GM12878 (cell line): ENCODE measurements around the gene TRAF5. TPM values are rescaled to one million over a fixed set of nuclear protein-coding genes. Genes with fewer than 3 reads are reported as not detected.

Experiments
- ATAC-seq: fragments of 200-7000 bp; cut with Tn5 transposase; 3 replicates; pipeline ENCODE4 v1.9.1; 2020; ENCODE audit warnings: mild to moderate bottlenecking, moderate library complexity
- BruUV-seq: library from RNA; stranded (reverse); fragments of 400-500 nt; replicated peaks from 2 replicates; lab custom pipeline; 2021; lab: Mats Ljungman, UMichigan
- CTCF ChIA-PET: fragments of 300-600 bp; sonication (Branson Sonifier 250); formaldehyde crosslinking; extraction: SDS; loops from one replicate; lab custom pipeline; 2021; ENCODE audit warnings: inconsistent platforms; lab: Yijun Ruan, JAX
- POLR2A ChIA-PET: fragments of 350-600 bp; formaldehyde crosslinking; extraction: SDS; loops from one replicate; lab custom pipeline; 2021; ENCODE audit warnings: inconsistent platforms; lab: Charles Lee
- RAD21 ChIA-PET: fragments of 300-600 bp; sonication (Branson Sonifier 250); formaldehyde crosslinking; loops from one replicate; lab custom pipeline; 2023; ENCODE audit warnings: antibody characterized with exemption; ENCODE audit not compliant: unreplicated experiment; lab: Charles Lee
- SMC1A ChIA-PET: fragments of 300-600 bp; sonication (Branson Sonifier 250); formaldehyde crosslinking; loops from one replicate; lab custom pipeline; 2023; ENCODE audit not compliant: unreplicated experiment, uncharacterized antibody; lab: Charles Lee
- DNase-seq: peaks from one replicate; pipeline ENCODE4 v3.0.0-alpha.2; 2011; ENCODE audit warnings: low read depth, low spot score
- FAIRE-seq: peaks from 3 replicates; lab custom pipeline; 2011; peaks lifted over from hg19 to GRCh38; lab: Jason Lieb, UNC
- H2AFZ ChIP-seq: 2 replicates; pipeline ENCODE4 v1.6.0; 2011; ENCODE audit warnings: low read depth, low read length, control low read depth; ENCODE audit not compliant: control insufficient read depth
- H3K27ac ChIP-seq: 2 replicates; pipeline ENCODE4 v1.5.1; 2011; ENCODE audit warnings: control low read depth; ENCODE audit not compliant: control insufficient read depth, insufficient read depth
- H3K27me3 ChIP-seq, 2 experiments: replicated peaks in 1 of 2; 2 replicates each; pipeline versions ENCODE4 v1.6.0 to v1.6.1; 2011; ENCODE audit warnings: low read length in 1 of 2; ENCODE audit not compliant: control insufficient read depth in 2 of 2, insufficient read depth in 2 of 2
- H3K36me3 ChIP-seq, 2 experiments: 2 replicates each; pipeline ENCODE4 v1.5.1; 2011; ENCODE audit warnings: low read length in 1 of 2; ENCODE audit not compliant: control insufficient read depth in 2 of 2, insufficient read depth in 2 of 2
- H3K4me1 ChIP-seq: 2 replicates; pipeline ENCODE4 v1.6.1; 2011; ENCODE audit warnings: mild to moderate bottlenecking, low read length, moderate library complexity, mixed read lengths; ENCODE audit not compliant: control insufficient read depth, insufficient read depth
- H3K4me2 ChIP-seq: 2 replicates; pipeline ENCODE4 v1.6.0; 2011; ENCODE audit warnings: control low read depth; ENCODE audit not compliant: control insufficient read depth, insufficient read depth
- H3K4me3 ChIP-seq: fragments of 200-600 bp; sonication (generic); 2 replicates; pipeline ENCODE4 v1.5.1; 2016
- H3K79me2 ChIP-seq: 2 replicates; pipeline ENCODE4 v1.6.0; 2011; ENCODE audit warnings: low read length; ENCODE audit not compliant: control insufficient read depth, insufficient read depth
- H3K9ac ChIP-seq: 2 replicates; pipeline ENCODE4 v1.8.0; 2011; ENCODE audit warnings: low read length, control low read depth, mixed read lengths; ENCODE audit not compliant: control insufficient read depth, insufficient read depth
- H3K9me3 ChIP-seq: replicated peaks from 3 replicates; pipeline ENCODE4 v1.5.1; 2011; ENCODE audit warnings: mild to moderate bottlenecking, low read length; ENCODE audit not compliant: control insufficient read depth, insufficient read depth
- H4K20me1 ChIP-seq: 2 replicates; pipeline ENCODE4 v1.6.0; 2011; ENCODE audit not compliant: control insufficient read depth, insufficient read depth
- HDAC2 ChIP-seq: fragments of 200-600 bp; sonication (generic); IDR thresholded peaks from 2 replicates; pipeline ENCODE4 v1.6.1; 2017
- HDGF ChIP-seq: fragments of 450-650 bp; IDR thresholded peaks from 2 replicates; pipeline ENCODE4 v1.6.1; 2016; ENCODE audit warnings: antibody characterized with exemption
- HSF1 ChIP-seq: fragments of 150-350 bp; IDR thresholded peaks from 2 replicates; pipeline ENCODE4 v1.6.1; 2014; ENCODE audit warnings: mild to moderate bottlenecking, low read depth, low read length
- NRF1 ChIP-seq: conservative IDR thresholded peaks from 2 replicates; pipeline ENCODE4 v1.6.1; 2011; ENCODE audit warnings: mild to moderate bottlenecking, low read depth, low read length, improper control_type of control experiment
- RB1 ChIP-seq: fragments of 450-650 bp; formaldehyde crosslinking; IDR thresholded peaks from 2 replicates; pipeline ENCODE4 v1.6.1; 2017; ENCODE audit warnings: mild to moderate bottlenecking, borderline replicate concordance
- ZBED1 ChIP-seq: IDR thresholded peaks from 2 replicates; pipeline ENCODE4 v1.6.1; 2016; ENCODE audit warnings: borderline replicate concordance
- ZNF384 ChIP-seq: IDR thresholded peaks from 2 replicates; pipeline ENCODE4 v1.6.1; 2012; ENCODE audit warnings: low read depth, mild to moderate bottlenecking, low read length, improper control_type of control experiment, borderline replicate concordance
- ZZZ3 ChIP-seq: IDR thresholded peaks from 2 replicates; pipeline ENCODE4 v1.6.1; 2011; ENCODE audit warnings: low read depth; ENCODE audit not compliant: control insufficient read depth, insufficient read length
- WGBS: methylation state at CpG from one replicate; pipeline ENCODE4 v1.1.6; 2016; ENCODE audit warnings: low lambda C conversion rate; ENCODE audit not compliant: insufficient replicate concordance, insufficient coverage; ENCODE audit errors: missing lambda C conversion rate; 5-methylcytosine and 5-hydroxymethylcytosine counted together
- in situ Hi-C: fragments of 300-500 bp; cut with MboI; formaldehyde crosslinking; loops from 9 replicates; pipeline ENCODE4 v1.14.3; 2018; ENCODE audit warnings: mixed read lengths
- intact Hi-C: fragments of 100-400 bp; cut with micrococcal nuclease; formaldehyde crosslinking; loops from one replicate; pipeline ENCODE4 v1.14.2; 2022; ENCODE audit not compliant: unreplicated experiment
- polyA plus RNA-seq, 11 experiments: library from polyadenylated mRNA; depleted of rRNA in 4 of 11; unstranded in 6 of 11; stranded (reverse) in 5 of 11; fragments of >200 nt; fragmentation: Nextera tagmentation in 4 of 11; fragmentation: Illumina TruSeq in 1 of 11; extraction: Ambion mirVana in 4 of 11; extraction: Trizol in 1 of 11; gene quantifications; 1 replicate in 1 of 11; 2 replicates in 10 of 11; pipeline versions ENCODE4 v1.2.1 to v1.2.3, GENCODE V29; 2011 to 2016; ENCODE audit warnings: inconsistent platforms in 2 of 11, missing spikeins in 2 of 11, low read depth in 1 of 11
- total RNA-seq, 4 experiments: library from RNA; depleted of rRNA in 3 of 4; stranded (reverse); fragments of >200 nt in 3 of 4; fragmentation: Illumina TruSeq in 1 of 4; extraction: Trizol in 1 of 4; gene quantifications; 2 replicates each; pipeline versions ENCODE4 v1.2.1 to v1.2.3, GENCODE V29; 2013 to 2021

Gene TRAF5
- total and polyA plus RNA-seq, 10 of the 15 experiments (the other 5 are each of a cell fraction or from before 2014, with no cell fraction given) = 10.6 to 36.5 (median 26.3) TPM

GRCh38 chr1:211420845-211421454 lies 94.3 kb downstream of the TRAF5 start:
- ChIA-PET POLR2A (interaction anchor here (0.6 kb wide), 2 partner anchors 589 to 798 kb away, joined by 3 read pairs; no protein-coding TSS in a partner anchor), SMC1A (interaction anchor here (0.7 to 1.1 kb wide), 2 partner anchors 10 to 11 kb away, joined by 3 read pairs; no protein-coding TSS in a partner anchor)
- intact Hi-C loops = no loop called here

GRCh38 chr1:211424018-211424417 lies 97.4 kb downstream of the TRAF5 start:
- POLR2A ChIA-PET = no interaction called here

More at GRCh38 chr1:211420845-211421454, 94.3 kb downstream of the TRAF5 start:
- H3K79me2 ChIP-seq = no peaks in the 10 kb centered on the region
- in situ Hi-C loops = no loop called here
- no peak overlapping the region for H3K4me3 ChIP-seq
- peak; percentile 17; the same call in 1 of the 2 replicates for TF ChIP-seq ZNF384
- TF ChIP-seq HSF1 = no peak
- no peak for TF ChIP-seq NRF1
- no peak overlapping the region for H3K9ac ChIP-seq
- H3K27ac ChIP-seq = no peak overlapping the region
- DNase-seq (no peak), FAIRE-seq (no peak), ATAC-seq (no peak)
- no peaks in the 10 kb centered on the region for H3K36me3 ChIP-seq
- H3K27me3 ChIP-seq = no peaks in the 10 kb centered on the region
- ChIA-PET CTCF (interaction anchor here (1.6 kb wide), 1 partner anchor 10 kb away, joined by 3 read pairs; no protein-coding TSS in a partner anchor), RAD21 (no interaction called here)
- WGBS = 94% methylated on average over 2 of the region's 2 CpGs
- H2AFZ ChIP-seq = no peak overlapping the region
- no peak overlapping the region for H3K4me2 ChIP-seq
- no peaks in the 10 kb centered on the region for H3K9me3 ChIP-seq
- H3K4me1 ChIP-seq = no peaks in the 10 kb centered on the region
- H4K20me1 ChIP-seq = no peaks in the 10 kb centered on the region
- no TSS peak for BruUV-seq

More at GRCh38 chr1:211424018-211424417, 97.4 kb downstream of the TRAF5 start:
- Histone ChIP-seq H3K79me2 (no peaks in the 10 kb centered on the region), H4K20me1 (no peaks in the 10 kb centered on the region), H3K4me1 (no peaks in the 10 kb centered on the region), H3K4me3 (no peak overlapping the region), H3K9ac (no peak overlapping the region), H2AFZ (no peak overlapping the region), H3K27me3 (no peaks in the 10 kb centered on the region), H3K27ac (no peak overlapping the region), H3K36me3 (no peaks in the 10 kb centered on the region), H3K9me3 (no peaks in the 10 kb centered on the region), H3K4me2 (no peak overlapping the region)
- 100% methylated on average over 1 of the region's 1 CpG for WGBS
- ChIA-PET RAD21 (no interaction called here), CTCF (no interaction called here), SMC1A (no interaction called here)
- no peak for TF ChIP-seq HDGF
- TF ChIP-seq ZBED1 = no peak
- TF ChIP-seq ZZZ3 = no peak
- no peak for TF ChIP-seq HDAC2
- TF ChIP-seq RB1 = no peak
- intact Hi-C loops (no loop called here), in situ Hi-C loops (no loop called here)
- no peak for DNase-seq
- no TSS peak for BruUV-seq
- no peak for FAIRE-seq
- no peak for ATAC-seq
